GM23338 (cell line): ENCODE measurements around the gene RSRC1.
"Not testable (repeated sequence)": the region's sequence is repeated elsewhere in the genome, so short reads cannot be mapped to it uniquely, and the experiment has no call there.

Experiments
- CREB1 ChIP-seq: fragments of 250-450 bp; sonication (Bioruptor Pico); IDR thresholded peaks from 2 replicates; pipeline ENCODE4 v1.5.0; 2020; ENCODE audit warnings: low read depth, mild to moderate bottlenecking, moderate library complexity
- EZH2 ChIP-seq: fragments of 200-600 bp; sonication (generic); IDR thresholded peaks from one replicate; pipeline ENCODE4 v1.8.0; 2017; ENCODE audit warnings: antibody characterized with exemption, mild to moderate bottlenecking, low read depth; ENCODE audit not compliant: unreplicated experiment
- EZH2phosphoT487 ChIP-seq: fragments of 200-600 bp; sonication (generic); IDR thresholded peaks from one replicate; pipeline ENCODE4 v1.8.1; 2018; ENCODE audit warnings: antibody characterized with exemption; ENCODE audit not compliant: unreplicated experiment
- POLR2AphosphoS5 ChIP-seq: IDR thresholded peaks from 2 replicates; pipeline ENCODE4 v1.6.1; 2016; ENCODE audit warnings: antibody characterized with exemption, low read depth
- STAT1 ChIP-seq: IDR thresholded peaks from one replicate; pipeline ENCODE4 v1.6.1; 2016; ENCODE audit warnings: antibody characterized with exemption; ENCODE audit not compliant: unreplicated experiment
- ZNF114 ChIP-seq: fragments of 250-450 bp; sonication (Bioruptor Pico); IDR thresholded peaks from 2 replicates; pipeline ENCODE4 v1.5.0; 2020; ENCODE audit warnings: mild to moderate bottlenecking, moderate library complexity
- TF ChIP-seq, protein P1 (sequence below), 2 experiments: fragments of 200-600 bp in 1 of 2; sonication (generic) in 1 of 2; conservative IDR thresholded peaks; 2 replicates each; pipeline versions ENCODE4 v1.5.1 to v1.6.1; 2016 to 2017; ENCODE audit warnings: antibody characterized with exemption in 2 of 2, low read depth in 2 of 2, mild to moderate bottlenecking in 2 of 2, moderate library complexity in 1 of 2
- TF ChIP-seq, protein P2 (sequence below): IDR thresholded peaks from one replicate; pipeline ENCODE4 v1.6.1; 2018; ENCODE audit warnings: antibody characterized with exemption; ENCODE audit not compliant: unreplicated experiment
- TF ChIP-seq, protein P3 (sequence below): fragments of 250-450 bp; sonication (Bioruptor Pico); IDR thresholded peaks from 2 replicates; pipeline ENCODE4 v1.5.0; 2020; ENCODE audit warnings: mild to moderate bottlenecking, moderate library complexity

DNA sequence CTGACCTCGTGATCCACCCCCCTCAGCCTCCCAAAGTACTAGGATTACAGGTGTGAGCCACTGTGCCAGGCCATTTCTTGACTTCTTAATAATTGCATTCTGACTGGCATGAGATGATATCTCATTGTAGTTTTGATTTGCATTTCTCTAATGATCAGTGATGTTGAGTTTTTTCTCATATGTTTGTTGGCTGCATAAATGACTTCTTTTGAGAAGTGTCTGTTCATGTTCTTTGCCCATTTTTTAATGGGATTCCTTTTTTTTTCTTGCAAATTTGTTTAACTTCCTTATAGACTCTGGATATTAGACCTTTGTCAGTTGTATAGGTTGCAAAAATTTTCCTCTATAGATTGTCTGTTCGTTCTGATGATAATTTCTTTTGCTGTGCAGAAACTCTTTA, 3.7 kb downstream of the RSRC1 start:
- TF ChIP-seq, protein P1, sequence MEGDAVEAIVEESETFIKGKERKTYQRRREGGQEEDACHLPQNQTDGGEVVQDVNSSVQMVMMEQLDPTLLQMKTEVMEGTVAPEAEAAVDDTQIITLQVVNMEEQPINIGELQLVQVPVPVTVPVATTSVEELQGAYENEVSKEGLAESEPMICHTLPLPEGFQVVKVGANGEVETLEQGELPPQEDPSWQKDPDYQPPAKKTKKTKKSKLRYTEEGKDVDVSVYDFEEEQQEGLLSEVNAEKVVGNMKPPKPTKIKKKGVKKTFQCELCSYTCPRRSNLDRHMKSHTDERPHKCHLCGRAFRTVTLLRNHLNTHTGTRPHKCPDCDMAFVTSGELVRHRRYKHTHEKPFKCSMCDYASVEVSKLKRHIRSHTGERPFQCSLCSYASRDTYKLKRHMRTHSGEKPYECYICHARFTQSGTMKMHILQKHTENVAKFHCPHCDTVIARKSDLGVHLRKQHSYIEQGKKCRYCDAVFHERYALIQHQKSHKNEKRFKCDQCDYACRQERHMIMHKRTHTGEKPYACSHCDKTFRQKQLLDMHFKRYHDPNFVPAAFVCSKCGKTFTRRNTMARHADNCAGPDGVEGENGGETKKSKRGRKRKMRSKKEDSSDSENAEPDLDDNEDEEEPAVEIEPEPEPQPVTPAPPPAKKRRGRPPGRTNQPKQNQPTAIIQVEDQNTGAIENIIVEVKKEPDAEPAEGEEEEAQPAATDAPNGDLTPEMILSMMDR (conservative IDR thresholded peaks at IDR 0.05; ENCODE audit: low read depth in 2 of 2): not testable (repeated sequence)
- TF ChIP-seq POLR2AphosphoS5; EZH2; CREB1 (CRISPR knock-in tag); EZH2phosphoT487; ZNF114 (CRISPR knock-in tag); STAT1: not testable (repeated sequence)
- TF ChIP-seq, protein P2, sequence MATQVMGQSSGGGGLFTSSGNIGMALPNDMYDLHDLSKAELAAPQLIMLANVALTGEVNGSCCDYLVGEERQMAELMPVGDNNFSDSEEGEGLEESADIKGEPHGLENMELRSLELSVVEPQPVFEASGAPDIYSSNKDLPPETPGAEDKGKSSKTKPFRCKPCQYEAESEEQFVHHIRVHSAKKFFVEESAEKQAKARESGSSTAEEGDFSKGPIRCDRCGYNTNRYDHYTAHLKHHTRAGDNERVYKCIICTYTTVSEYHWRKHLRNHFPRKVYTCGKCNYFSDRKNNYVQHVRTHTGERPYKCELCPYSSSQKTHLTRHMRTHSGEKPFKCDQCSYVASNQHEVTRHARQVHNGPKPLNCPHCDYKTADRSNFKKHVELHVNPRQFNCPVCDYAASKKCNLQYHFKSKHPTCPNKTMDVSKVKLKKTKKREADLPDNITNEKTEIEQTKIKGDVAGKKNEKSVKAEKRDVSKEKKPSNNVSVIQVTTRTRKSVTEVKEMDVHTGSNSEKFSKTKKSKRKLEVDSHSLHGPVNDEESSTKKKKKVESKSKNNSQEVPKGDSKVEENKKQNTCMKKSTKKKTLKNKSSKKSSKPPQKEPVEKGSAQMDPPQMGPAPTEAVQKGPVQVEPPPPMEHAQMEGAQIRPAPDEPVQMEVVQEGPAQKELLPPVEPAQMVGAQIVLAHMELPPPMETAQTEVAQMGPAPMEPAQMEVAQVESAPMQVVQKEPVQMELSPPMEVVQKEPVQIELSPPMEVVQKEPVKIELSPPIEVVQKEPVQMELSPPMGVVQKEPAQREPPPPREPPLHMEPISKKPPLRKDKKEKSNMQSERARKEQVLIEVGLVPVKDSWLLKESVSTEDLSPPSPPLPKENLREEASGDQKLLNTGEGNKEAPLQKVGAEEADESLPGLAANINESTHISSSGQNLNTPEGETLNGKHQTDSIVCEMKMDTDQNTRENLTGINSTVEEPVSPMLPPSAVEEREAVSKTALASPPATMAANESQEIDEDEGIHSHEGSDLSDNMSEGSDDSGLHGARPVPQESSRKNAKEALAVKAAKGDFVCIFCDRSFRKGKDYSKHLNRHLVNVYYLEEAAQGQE: not testable (repeated sequence)
- TF ChIP-seq, protein P3, sequence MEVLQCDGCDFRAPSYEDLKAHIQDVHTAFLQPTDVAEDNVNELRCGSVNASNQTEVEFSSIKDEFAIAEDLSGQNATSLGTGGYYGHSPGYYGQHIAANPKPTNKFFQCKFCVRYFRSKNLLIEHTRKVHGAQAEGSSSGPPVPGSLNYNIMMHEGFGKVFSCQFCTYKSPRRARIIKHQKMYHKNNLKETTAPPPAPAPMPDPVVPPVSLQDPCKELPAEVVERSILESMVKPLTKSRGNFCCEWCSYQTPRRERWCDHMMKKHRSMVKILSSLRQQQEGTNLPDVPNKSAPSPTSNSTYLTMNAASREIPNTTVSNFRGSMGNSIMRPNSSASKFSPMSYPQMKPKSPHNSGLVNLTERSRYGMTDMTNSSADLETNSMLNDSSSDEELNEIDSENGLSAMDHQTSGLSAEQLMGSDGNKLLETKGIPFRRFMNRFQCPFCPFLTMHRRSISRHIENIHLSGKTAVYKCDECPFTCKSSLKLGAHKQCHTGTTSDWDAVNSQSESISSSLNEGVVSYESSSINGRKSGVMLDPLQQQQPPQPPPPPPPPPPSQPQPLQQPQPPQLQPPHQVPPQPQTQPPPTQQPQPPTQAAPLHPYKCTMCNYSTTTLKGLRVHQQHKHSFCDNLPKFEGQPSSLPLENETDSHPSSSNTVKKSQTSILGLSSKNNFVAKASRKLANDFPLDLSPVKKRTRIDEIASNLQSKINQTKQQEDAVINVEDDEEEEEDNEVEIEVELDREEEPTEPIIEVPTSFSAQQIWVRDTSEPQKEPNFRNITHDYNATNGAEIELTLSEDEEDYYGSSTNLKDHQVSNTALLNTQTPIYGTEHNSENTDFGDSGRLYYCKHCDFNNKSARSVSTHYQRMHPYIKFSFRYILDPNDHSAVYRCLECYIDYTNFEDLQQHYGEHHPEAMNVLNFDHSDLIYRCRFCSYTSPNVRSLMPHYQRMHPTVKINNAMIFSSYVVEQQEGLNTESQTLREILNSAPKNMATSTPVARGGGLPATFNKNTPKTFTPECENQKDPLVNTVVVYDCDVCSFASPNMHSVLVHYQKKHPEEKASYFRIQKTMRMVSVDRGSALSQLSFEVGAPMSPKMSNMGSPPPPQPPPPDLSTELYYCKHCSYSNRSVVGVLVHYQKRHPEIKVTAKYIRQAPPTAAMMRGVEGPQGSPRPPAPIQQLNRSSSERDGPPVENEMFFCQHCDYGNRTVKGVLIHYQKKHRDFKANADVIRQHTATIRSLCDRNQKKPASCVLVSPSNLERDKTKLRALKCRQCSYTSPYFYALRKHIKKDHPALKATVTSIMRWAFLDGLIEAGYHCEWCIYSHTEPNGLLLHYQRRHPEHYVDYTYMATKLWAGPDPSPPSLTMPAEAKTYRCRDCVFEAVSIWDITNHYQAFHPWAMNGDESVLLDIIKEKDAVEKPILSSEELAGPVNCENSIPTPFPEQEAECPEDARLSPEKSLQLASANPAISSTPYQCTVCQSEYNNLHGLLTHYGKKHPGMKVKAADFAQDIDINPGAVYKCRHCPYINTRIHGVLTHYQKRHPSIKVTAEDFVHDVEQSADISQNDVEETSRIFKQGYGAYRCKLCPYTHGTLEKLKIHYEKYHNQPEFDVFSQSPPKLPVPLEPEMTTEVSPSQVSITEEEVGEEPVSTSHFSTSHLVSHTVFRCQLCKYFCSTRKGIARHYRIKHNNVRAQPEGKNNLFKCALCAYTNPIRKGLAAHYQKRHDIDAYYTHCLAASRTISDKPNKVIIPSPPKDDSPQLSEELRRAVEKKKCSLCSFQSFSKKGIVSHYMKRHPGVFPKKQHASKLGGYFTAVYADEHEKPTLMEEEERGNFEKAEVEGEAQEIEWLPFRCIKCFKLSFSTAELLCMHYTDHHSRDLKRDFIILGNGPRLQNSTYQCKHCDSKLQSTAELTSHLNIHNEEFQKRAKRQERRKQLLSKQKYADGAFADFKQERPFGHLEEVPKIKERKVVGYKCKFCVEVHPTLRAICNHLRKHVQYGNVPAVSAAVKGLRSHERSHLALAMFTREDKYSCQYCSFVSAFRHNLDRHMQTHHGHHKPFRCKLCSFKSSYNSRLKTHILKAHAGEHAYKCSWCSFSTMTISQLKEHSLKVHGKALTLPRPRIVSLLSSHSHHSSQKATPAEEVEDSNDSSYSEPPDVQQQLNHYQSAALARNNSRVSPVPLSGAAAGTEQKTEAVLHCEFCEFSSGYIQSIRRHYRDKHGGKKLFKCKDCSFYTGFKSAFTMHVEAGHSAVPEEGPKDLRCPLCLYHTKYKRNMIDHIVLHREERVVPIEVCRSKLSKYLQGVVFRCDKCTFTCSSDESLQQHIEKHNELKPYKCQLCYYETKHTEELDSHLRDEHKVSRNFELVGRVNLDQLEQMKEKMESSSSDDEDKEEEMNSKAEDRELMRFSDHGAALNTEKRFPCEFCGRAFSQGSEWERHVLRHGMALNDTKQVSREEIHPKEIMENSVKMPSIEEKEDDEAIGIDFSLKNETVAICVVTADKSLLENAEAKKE: not testable (repeated sequence)
